Measurements from ENCODE around the gene GRK3.

Gene GRK3

GRCh38 chr22:25663654-25664053, 99.2 kb downstream of the GRK3 start:
- DNase-seq (ENCODE audit: low spot score): no peak

DNA sequence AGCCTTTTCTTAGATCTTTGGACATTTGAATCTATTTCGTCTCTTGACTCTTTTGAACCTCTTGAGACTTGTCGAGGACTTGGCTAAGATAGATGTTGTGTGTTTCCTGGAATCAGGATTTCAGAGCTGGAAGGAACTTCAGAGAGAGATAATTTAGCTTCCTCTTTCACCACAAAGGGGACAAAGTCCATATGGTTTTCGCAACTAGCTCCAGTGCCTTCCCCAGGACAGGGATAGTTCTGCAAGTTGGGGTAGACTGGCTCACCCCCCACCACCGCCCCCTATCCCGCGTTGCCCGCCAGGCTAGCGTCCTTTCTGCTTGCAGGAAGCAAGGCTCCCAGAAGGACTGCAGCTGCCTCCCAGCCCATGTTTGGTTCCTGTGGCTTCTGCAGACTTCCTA, 101.8 kb downstream of the GRK3 start:
- DNase-seq (ENCODE audit: low spot score): no peak

DNA sequence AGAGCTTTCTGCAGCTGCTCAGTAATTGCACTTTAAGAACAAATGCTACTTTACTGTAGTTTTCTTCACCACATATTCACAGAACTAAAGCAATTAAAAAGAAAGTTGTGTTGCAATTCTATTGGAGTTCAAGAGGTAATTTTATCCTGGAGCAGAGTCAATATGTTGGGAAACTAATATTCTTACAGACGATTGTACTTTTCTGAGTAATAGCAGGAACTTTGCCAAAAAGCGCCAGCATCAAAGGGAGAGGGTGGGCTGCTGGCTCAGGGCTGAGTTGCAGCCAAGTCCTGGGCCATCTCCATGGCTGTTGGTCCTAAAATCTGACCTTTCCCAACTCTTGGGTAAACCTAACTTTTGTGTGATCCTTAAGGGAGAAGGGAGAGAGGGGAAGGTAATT, 104.0 kb downstream of the GRK3 start:
- no peak for DNase-seq (ENCODE audit: low spot score)

- no peak for DNase-seq (ENCODE audit: low spot score)
Measured at GRCh38 chr22:25669253-25670069, 105.0 kb downstream of the GRK3 start.

DNA sequence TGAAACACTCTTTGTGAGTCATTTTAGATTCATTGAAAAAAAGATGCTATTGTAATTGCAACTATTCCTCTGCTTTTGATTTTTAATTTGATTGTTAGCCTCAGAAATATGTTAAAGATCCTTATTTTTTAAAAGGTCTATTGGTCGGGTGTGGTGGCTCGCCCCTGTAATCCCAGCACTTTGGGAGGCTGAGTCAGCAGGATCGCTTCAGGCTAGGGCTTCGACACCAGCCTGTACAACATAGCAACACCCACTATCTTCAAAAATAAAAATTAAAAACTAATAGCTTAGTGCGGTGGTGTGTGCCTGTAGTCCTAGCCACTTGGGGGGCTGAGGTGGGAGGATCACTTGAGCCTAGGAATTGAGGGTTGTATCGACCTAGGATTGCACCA, 105.6 kb downstream of the GRK3 start:
- no peak for DNase-seq (ENCODE audit: low spot score)

GRCh38 chr22:25672289-25673084, 108.0 kb downstream of the GRK3 start:
- no peak for DNase-seq (ENCODE audit: low spot score)

- no peak for DNase-seq (ENCODE audit: low spot score)
Measured at GRCh38 chr22:25673713-25674112, 109.2 kb downstream of the GRK3 start.

DNA sequence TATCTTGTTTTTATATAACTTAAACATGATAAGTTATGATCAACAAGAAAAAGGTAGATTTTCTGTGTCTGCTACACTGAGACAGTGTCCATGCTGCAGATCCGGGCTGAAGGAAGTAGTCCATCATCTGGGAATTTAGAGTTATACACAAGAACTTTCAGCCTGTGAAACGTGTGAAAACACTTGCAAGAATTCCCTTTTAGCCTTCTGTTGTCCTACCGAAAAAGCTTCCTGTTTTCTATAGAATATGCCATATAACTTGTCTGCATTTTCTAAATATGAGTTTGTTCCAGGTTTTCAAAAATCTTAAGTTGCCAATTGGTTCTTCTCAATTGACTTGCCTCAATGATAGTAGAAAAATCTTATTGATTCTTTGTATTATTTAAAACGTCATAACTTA, 113.2 kb downstream of the GRK3 start:
- DNase-seq (ENCODE audit: low spot score): no peak

DNA sequence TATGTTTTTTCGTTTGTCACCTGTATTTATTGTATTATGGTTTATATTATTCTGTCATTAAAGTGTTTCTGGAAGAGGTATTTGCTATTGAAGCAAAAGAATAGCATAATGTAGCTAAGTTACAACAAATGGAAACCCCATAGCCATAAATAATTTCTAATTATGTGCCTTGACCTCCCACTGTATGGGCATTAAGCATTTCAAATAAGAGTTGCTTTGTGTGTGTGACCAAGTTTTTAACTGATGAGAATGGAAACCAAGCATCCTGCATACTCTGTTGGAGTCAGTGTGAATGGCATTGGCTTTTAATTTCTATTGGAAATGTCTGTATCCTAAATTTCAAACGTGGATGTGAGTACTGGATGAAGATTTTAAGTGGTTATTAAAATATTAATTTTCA, 115.6 kb downstream of the GRK3 start:
- DNase-seq (ENCODE audit: low spot score): no peak

GRCh38 chr22:25680956-25681355, 116.5 kb downstream of the GRK3 start:
- DNase-seq (ENCODE audit: low spot score): no peak

- no peak for DNase-seq (ENCODE audit: low spot score)
Measured at GRCh38 chr22:25682109-25682508, 117.6 kb downstream of the GRK3 start.

GRCh38 chr22:25688627-25689026, 124.2 kb downstream of the GRK3 start:
- DNase-seq (ENCODE audit: low spot score): no peak

- no peak for DNase-seq (ENCODE audit: low spot score)
Measured at GRCh38 chr22:25689631-25690030, 125.2 kb downstream of the GRK3 start.

GRCh38 chr22:25690798-25691197, 126.3 kb downstream of the GRK3 start:
- DNase-seq (ENCODE audit: low spot score): no peak

DNA sequence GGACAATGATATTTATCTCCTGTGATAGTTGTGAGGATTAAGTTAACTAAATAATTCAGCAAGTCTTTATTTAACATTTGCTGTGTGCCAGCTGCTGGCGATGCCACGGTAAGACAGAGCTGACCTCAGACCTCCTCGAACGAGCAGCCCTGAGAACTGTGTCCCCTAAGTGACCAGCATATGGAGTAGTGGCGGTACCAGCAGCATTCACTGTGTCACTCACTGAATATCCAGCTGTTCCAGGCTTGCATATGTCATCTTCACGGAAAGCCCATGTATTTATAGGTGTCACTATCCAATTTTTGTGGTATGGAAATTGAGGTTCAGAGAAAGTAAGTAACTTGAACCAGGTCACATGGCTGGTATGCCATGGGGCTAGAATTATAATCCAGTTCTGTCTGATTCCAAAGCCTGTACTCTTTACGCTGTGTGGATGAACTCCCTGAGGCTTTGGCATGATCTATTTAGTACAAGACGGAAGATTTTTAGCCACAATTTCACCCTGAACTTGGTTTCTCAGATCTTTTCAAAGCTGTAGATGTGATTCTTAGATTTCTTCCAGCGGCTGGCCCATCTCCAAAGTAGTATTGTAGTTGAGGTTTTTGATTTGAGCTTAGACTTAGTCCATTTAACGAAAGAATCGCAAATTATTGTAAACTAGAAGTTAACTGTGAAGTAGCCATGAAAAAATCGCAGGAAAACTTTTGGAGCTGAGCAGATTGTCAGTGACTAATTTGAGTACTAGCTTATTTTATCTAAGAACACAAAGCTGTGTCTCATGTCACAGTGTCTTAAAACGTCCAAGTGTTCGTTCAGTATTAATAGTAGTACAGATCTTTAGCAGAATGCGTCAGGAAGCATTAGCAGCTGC, 128.2 kb downstream of the GRK3 start:
- no peak for DNase-seq (ENCODE audit: low spot score)

DNA sequence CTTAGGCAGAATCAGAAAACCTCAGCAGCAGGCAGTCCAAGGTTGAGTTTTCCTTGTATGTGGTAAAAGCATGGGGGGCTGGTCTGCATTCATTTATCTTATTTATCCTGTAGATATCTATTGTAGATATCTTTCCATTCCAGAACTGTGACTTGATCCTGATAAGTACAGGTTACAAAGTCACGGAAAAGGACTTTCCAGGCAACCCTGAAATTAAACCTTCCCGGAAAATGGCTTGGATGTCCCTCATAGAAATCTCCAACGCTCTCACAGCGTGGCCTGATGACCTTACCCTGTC, 128.7 kb downstream of the GRK3 start:
- no peak for DNase-seq (ENCODE audit: low spot score)

DNA sequence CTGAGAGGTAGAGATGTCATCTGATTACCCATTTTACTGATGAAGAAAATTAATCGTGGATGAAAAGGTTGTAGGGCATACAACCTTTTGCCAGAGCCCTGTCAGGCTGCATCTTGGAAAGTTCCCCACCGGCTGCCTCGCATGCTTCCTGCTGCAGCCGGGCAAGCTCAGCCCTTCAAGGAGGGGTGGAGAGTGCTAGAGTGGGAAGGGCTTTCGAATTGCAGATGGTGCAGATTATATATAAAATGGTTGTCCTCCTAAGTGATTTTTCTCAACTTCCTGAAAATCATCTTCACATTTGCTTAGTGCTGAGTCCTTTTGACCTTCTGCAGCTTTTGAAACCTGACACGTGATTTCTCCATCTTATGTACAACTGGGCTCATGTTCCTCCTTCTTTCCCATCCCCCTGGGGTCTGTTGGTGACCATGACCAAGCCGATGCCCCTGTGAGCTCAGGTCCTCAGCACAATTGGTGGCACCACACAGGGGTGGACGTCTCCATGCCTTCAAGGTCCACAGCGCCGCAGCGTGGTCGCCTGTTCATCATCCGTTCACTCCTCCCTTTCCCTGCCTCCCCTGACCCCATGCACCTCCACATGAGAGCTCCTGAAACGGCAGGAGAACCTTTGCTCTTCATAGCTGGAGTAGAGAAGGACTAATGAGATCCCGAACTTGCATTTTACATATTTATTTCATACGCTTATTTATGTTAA, 129.9 kb downstream of the GRK3 start:
- no peak for DNase-seq (ENCODE audit: low spot score)

GRCh38 chr22:25695146-25695545, 130.7 kb downstream of the GRK3 start:
- no peak for DNase-seq (ENCODE audit: low spot score)

DNA sequence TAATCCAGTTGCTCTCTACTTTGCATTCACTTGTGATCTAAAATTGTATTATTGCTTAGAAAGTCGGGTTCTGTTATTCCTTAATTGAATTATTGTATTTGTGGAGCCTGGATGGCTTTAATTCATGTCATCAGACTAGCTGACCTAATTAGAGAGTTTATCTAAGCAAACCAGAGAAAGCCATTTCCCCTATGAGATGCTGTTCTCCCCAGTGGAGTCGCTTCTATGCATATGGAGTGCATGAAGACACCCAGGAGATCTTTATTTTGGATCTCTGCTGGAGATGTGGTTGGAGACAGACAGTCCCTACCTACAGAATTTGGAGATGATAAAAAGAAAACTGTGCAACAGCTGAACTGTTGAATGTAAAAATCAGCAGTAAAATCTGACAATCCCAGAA, 132.3 kb downstream of the GRK3 start:
- DNase-seq (ENCODE audit: low spot score): no peak

- no peak for DNase-seq (ENCODE audit: low spot score)
Measured at GRCh38 chr22:25697181-25697664, 132.7 kb downstream of the GRK3 start.

- DNase-seq (ENCODE audit: low spot score): no peak
Measured at GRCh38 chr22:25697978-25698377, 133.5 kb downstream of the GRK3 start.

DNA sequence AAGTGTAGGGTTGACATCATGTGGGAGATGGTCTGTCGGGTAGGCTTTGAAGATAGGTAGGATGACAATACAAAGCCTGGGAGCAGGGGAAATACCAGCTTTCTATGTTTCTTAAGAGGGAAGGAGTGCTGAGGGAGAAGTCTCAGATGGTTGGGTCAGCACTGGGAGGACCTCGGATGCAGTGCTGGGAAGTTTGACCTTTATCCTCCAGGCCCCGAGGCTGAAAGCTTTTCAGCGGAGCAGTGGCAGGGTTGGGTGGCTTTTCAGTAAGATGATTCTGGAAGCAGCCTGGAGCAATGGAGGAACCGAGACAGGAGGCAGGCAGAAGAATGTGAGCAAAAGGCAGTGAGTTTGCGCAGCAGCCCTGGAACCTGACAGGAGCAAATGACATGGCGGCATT, 134.0 kb downstream of the GRK3 start:
- no peak for DNase-seq (ENCODE audit: low spot score)

All from kidney capillary endothelial cell (primary cell).